GM19452 (cell line): ENCODE data around the gene KCNH5.
"Not testable (repeated sequence)": the region's sequence is repeated elsewhere in the genome, so short reads cannot be mapped to it uniquely, and the experiment has no call there.

Experiments
- ATAC-seq: cut with Tn5 transposase; IDR thresholded peaks from one replicate; pipeline ENCODE4 v1.9.1; 2021; ENCODE audit not compliant: unreplicated experiment

The KCNH5 gene

GRCh38 chr14:62886461-62886860 is 158.8 kb downstream of the KCNH5 start:
- no peak for ATAC-seq

GRCh38 chr14:62885451-62885850 is 159.8 kb downstream of the KCNH5 start:
- ATAC-seq: no peak

- ATAC-seq: no peak
These were observed 162.3 kb downstream of the KCNH5 start for GRCh38 chr14:62882967-62883366.

GRCh38 chr14:62866376-62866775 is 178.9 kb downstream of the KCNH5 start:
- no peak for ATAC-seq

- no peak for ATAC-seq
These were observed 180.7 kb downstream of the KCNH5 start for GRCh38 chr14:62864588-62864987.

- not testable (repeated sequence) for ATAC-seq
These were observed 187.2 kb downstream of the KCNH5 start for GRCh38 chr14:62858011-62858410.

GRCh38 chr14:62854951-62855350 is 190.3 kb downstream of the KCNH5 start:
- ATAC-seq: no peak

- no peak for ATAC-seq
These were observed 198.1 kb downstream of the KCNH5 start for GRCh38 chr14:62847168-62847567.

- no peak for ATAC-seq
These were observed 200.7 kb downstream of the KCNH5 start for GRCh38 chr14:62844546-62844945.

GRCh38 chr14:62824086-62824485 is 221.2 kb downstream of the KCNH5 start:
- no peak for ATAC-seq

- no peak for ATAC-seq
These were observed 225.3 kb downstream of the KCNH5 start for GRCh38 chr14:62819931-62820330.

- ATAC-seq: no peak
These were observed 237.6 kb downstream of the KCNH5 start for GRCh38 chr14:62807636-62808035.

- ATAC-seq: no peak
These were observed 244.7 kb downstream of the KCNH5 start for GRCh38 chr14:62800577-62800976.

- ATAC-seq: no peak
These were observed 248.8 kb downstream of the KCNH5 start for GRCh38 chr14:62796431-62796830.

GRCh38 chr14:62792578-62792977 is 252.7 kb downstream of the KCNH5 start:
- no peak for ATAC-seq

- ATAC-seq: not testable (repeated sequence)
These were observed 263.9 kb downstream of the KCNH5 start for GRCh38 chr14:62781328-62781727.

- no peak for ATAC-seq
These were observed 266.4 kb downstream of the KCNH5 start for GRCh38 chr14:62778852-62779251.

GRCh38 chr14:62778310-62778709 is 266.9 kb downstream of the KCNH5 start:
- ATAC-seq: no peak

GRCh38 chr14:62777510-62777909 is 267.7 kb downstream of the KCNH5 start:
- ATAC-seq: no peak

- ATAC-seq: no peak
These were observed 269.0 kb downstream of the KCNH5 start for GRCh38 chr14:62776300-62776699.

GRCh38 chr14:62768753-62769152 is 276.5 kb downstream of the KCNH5 start:
- no peak for ATAC-seq

GRCh38 chr14:62763951-62764350 is 281.3 kb downstream of the KCNH5 start:
- ATAC-seq: no peak

- no peak for ATAC-seq
These were observed 285.5 kb downstream of the KCNH5 start for GRCh38 chr14:62759796-62760195.

- ATAC-seq: not testable (repeated sequence)
These were observed 298.4 kb downstream of the KCNH5 start for GRCh38 chr14:62746881-62747280.
